Tibial artery (tissue), 4 donors: ENCODE measurements around the gene GALNTL6.

Experiments used
- DNase-seq, 2 donors: peaks; one replicate each; pipeline ENCODE4 v3.0.0-alpha.2; 2019
- H3K27ac ChIP-seq, 2 donors: fragments of 200-600 bp; sonication (generic) in 1 of 2; 1 replicate in 1 of 2; 2 replicates in 1 of 2; pipeline ENCODE4 v1.5.1; 2018 to 2019; ENCODE audit warnings: mild to moderate bottlenecking in 1 of 2
- H3K27me3 ChIP-seq, 2 donors: fragments of 200-600 bp; sonication (generic) in 1 of 2; one replicate each; pipeline versions ENCODE4 v1.5.1 to v1.6.0; 2016 to 2019
- H3K36me3 ChIP-seq, 3 donors: fragments of 200-600 bp; sonication (generic) in 2 of 3; one replicate each; pipeline ENCODE4 v1.5.1; 2016 to 2019; ENCODE audit warnings: mild to moderate bottlenecking in 2 of 3
- H3K4me1 ChIP-seq, 4 donors: fragments of 200-600 bp; sonication (generic) in 2 of 4; 1 replicate in 3 of 4; 2 replicates in 1 of 4; pipeline ENCODE4 v1.5.1; 2016 to 2019
- H3K4me3 ChIP-seq, 2 donors: fragments of 200-600 bp; sonication (generic) in 1 of 2; 1 replicate in 1 of 2; 2 replicates in 1 of 2; pipeline ENCODE4 v1.5.1; 2018 to 2019; ENCODE audit warnings: mild to moderate bottlenecking in 2 of 2
- H3K9me3 ChIP-seq, 3 donors: fragments of 200-600 bp; sonication (generic) in 1 of 3; one replicate each; pipeline ENCODE4 v1.5.1; 2016 to 2019
- CTCF ChIP-seq, 2 experiments: fragments of 200-600 bp in 1 of 2; fragments of 450-650 bp in 1 of 2; IDR thresholded peaks; one replicate each; pipeline ENCODE4 v1.5.1; 2017 to 2019; ENCODE audit warnings: antibody characterized with exemption in 2 of 2, mild to moderate bottlenecking in 1 of 2, moderate library complexity in 1 of 2
- intact Hi-C: fragments of 100-400 bp; cut with DNase I; formaldehyde crosslinking; loops from one replicate; pipeline ENCODE4 v1.15.0; 2023; ENCODE audit warnings: low total_unique reads

The GALNTL6 gene

GRCh38 chr4:172225457-172225856 lies 412.3 kb downstream of the GALNTL6 start:
- Histone ChIP-seq H3K27me3 (no peaks in the 10 kb centered on the region), H3K27ac (no peak overlapping the region), H3K36me3 (no peaks in the 10 kb centered on the region), H3K4me1 (no peaks in the 10 kb centered on the region), H3K9me3 (no peaks in the 10 kb centered on the region), H3K4me3 (no peak overlapping the region)
- intact Hi-C loops = no loop called here
- no peak for DNase-seq
- TF ChIP-seq CTCF (IDR thresholded peaks at IDR 0.05) = no peak

- H3K36me3 ChIP-seq = no peaks in the 10 kb centered on the region
- no peak for DNase-seq
- no peaks in the 10 kb centered on the region for H3K27me3 ChIP-seq
- H3K4me1 ChIP-seq = no peaks in the 10 kb centered on the region
- no peak for TF ChIP-seq CTCF (IDR thresholded peaks at IDR 0.05)
- H3K9me3 ChIP-seq = no peaks in the 10 kb centered on the region
- no peak overlapping the region for H3K4me3 ChIP-seq
- H3K27ac ChIP-seq = no peak overlapping the region
- intact Hi-C loops = no loop called here
Observed at GRCh38 chr4:172232966-172233365, 419.8 kb downstream of the GALNTL6 start.

GRCh38 chr4:172243551-172243950 lies 430.3 kb downstream of the GALNTL6 start:
- H3K27ac ChIP-seq = no peak overlapping the region
- no peaks in the 10 kb centered on the region for H3K36me3 ChIP-seq
- no peak for TF ChIP-seq CTCF (IDR thresholded peaks at IDR 0.05)
- H3K9me3 ChIP-seq = no peaks in the 10 kb centered on the region
- H3K4me1 ChIP-seq = no peaks in the 10 kb centered on the region
- H3K4me3 ChIP-seq = no peak overlapping the region
- intact Hi-C loops = no loop called here
- no peak for DNase-seq
- no peaks in the 10 kb centered on the region for H3K27me3 ChIP-seq

GRCh38 chr4:172245516-172245915 lies 432.3 kb downstream of the GALNTL6 start:
- Histone ChIP-seq H3K4me1 (no peaks in the 10 kb centered on the region), H3K4me3 (no peak overlapping the region), H3K27me3 (no peaks in the 10 kb centered on the region), H3K36me3 (no peaks in the 10 kb centered on the region), H3K9me3 (no peaks in the 10 kb centered on the region), H3K27ac (no peak overlapping the region)
- TF ChIP-seq CTCF (IDR thresholded peaks at IDR 0.05) = no peak
- DNase-seq = no peak
- intact Hi-C loops = no loop called here

GRCh38 chr4:172253409-172253808 lies 440.2 kb downstream of the GALNTL6 start:
- intact Hi-C loops = no loop called here

More at GRCh38 chr4:172253409-172253808, 440.2 kb downstream of the GALNTL6 start:
- H3K36me3 ChIP-seq = no peaks in the 10 kb centered on the region
- H3K4me3 ChIP-seq = no peak overlapping the region
- H3K4me1 ChIP-seq = no peaks in the 10 kb centered on the region
- H3K9me3 ChIP-seq = no peaks in the 10 kb centered on the region
- no peaks in the 10 kb centered on the region for H3K27me3 ChIP-seq
- no peak overlapping the region for H3K27ac ChIP-seq
- DNase-seq = no peak
- TF ChIP-seq CTCF (IDR thresholded peaks at IDR 0.05) = no peak
